GM23248 (cell line): ENCODE measurements around the gene NSUN2.

Experiments used
- EZH2 ChIP-seq: fragments of 200-600 bp; sonication (generic); IDR thresholded peaks from 2 replicates; pipeline ENCODE4 v1.6.1; 2018; ENCODE audit warnings: antibody characterized with exemption, mild to moderate bottlenecking; ENCODE audit not compliant: insufficient read depth, poor library complexity, severe bottlenecking
- EZH2phosphoT487 ChIP-seq: fragments of 200-600 bp; sonication (generic); IDR thresholded peaks from 2 replicates; pipeline ENCODE4 v1.6.1; 2018; ENCODE audit warnings: antibody characterized with exemption, moderate library complexity, mild to moderate bottlenecking, low read depth; ENCODE audit not compliant: insufficient read depth

- no peak for TF ChIP-seq EZH2phosphoT487
- TF ChIP-seq EZH2, result no peak
Measured at GRCh38 chr5:6681682-6682081, 48.8 kb upstream of the NSUN2 start.
